Esophagus muscularis mucosa (tissue), 4 donors: Measurements from ENCODE around the gene SORCS2. TPM values are rescaled to one million over a fixed set of nuclear protein-coding genes. Genes with fewer than 3 reads are reported as not detected.

Experiments used
- DNase-seq: peaks from one replicate; pipeline ENCODE4 v3.0.0-alpha.2; 2017; ENCODE audit errors: extremely low spot score
- H3K27ac ChIP-seq, 4 donors: fragments of 200-600 bp; sonication (generic); replicated peaks in 1 of 4; 1 replicate in 3 of 4; 2 replicates in 1 of 4; pipeline ENCODE4 v1.5.1; 2016 to 2019; ENCODE audit warnings: mild to moderate bottlenecking in 1 of 4
- H3K27me3 ChIP-seq, 4 donors: fragments of 200-600 bp; sonication (generic); one replicate each; pipeline versions ENCODE4 v1.5.1 to v1.6.0; 2016 to 2019
- H3K36me3 ChIP-seq, 4 donors: fragments of 200-600 bp; sonication (generic); one replicate each; pipeline ENCODE4 v1.5.1; 2016 to 2019
- H3K4me1 ChIP-seq, 4 donors: fragments of 200-600 bp; sonication (generic); one replicate each; pipeline ENCODE4 v1.5.1; 2016 to 2019
- H3K4me3 ChIP-seq, 4 donors: fragments of 200-600 bp; sonication (generic); 1 replicate in 2 of 4; 2 replicates in 2 of 4; pipeline ENCODE4 v1.5.1; 2016 to 2019; ENCODE audit warnings: mild to moderate bottlenecking in 4 of 4, moderate library complexity in 1 of 4
- H3K9me3 ChIP-seq, 4 donors: fragments of 200-600 bp; sonication (generic); 1 replicate in 3 of 4; 2 replicates in 1 of 4; pipeline ENCODE4 v1.5.1; 2016 to 2019
- EP300 ChIP-seq: sonication (generic); formaldehyde crosslinking; IDR thresholded peaks from one replicate; pipeline ENCODE4 v1.6.1; 2017; ENCODE audit warnings: antibody characterized with exemption
- POLR2A ChIP-seq: fragments of 450-650 bp; IDR thresholded peaks from one replicate; pipeline ENCODE4 v1.6.1; 2017; ENCODE audit warnings: antibody characterized with exemption, moderate library complexity, mild to moderate bottlenecking, low read depth
- POLR2AphosphoS5 ChIP-seq, 2 donors: sonication (generic); formaldehyde crosslinking; IDR thresholded peaks; one replicate each; pipeline ENCODE4 v1.6.1; 2017; ENCODE audit warnings: antibody characterized with exemption in 2 of 2
- WGBS: methylation state at CpG from one replicate; pipeline ENCODE4 v1.1.5; 2018; 5-methylcytosine and 5-hydroxymethylcytosine counted together
- intact Hi-C: fragments of 100-400 bp; cut with DNase I; formaldehyde crosslinking; loops from one replicate; pipeline ENCODE4 v1.15.1; 2023
- total RNA-seq, 4 donors: library from RNA; depleted of rRNA; stranded (reverse); fragments of >200 nt; gene quantifications; one replicate each; pipeline versions ENCODE4 v1.1.0 to v1.2.1, GENCODE V29; 2016
- TF ChIP-seq, protein P1 (sequence below), 3 experiments: fragments of 200-600 bp in 2 of 3; fragments of 450-650 bp in 1 of 3; sonication (generic) in 2 of 3; IDR thresholded peaks; one replicate each; pipeline ENCODE4 v1.5.1; 2017 to 2019; ENCODE audit warnings: antibody characterized with exemption in 3 of 3, mild to moderate bottlenecking in 2 of 3, moderate library complexity in 1 of 3

The SORCS2 gene
- total RNA-seq, 4 donors from 2014 or later: 3.3 to 10.1 (median 4.3) TPM

DNA sequence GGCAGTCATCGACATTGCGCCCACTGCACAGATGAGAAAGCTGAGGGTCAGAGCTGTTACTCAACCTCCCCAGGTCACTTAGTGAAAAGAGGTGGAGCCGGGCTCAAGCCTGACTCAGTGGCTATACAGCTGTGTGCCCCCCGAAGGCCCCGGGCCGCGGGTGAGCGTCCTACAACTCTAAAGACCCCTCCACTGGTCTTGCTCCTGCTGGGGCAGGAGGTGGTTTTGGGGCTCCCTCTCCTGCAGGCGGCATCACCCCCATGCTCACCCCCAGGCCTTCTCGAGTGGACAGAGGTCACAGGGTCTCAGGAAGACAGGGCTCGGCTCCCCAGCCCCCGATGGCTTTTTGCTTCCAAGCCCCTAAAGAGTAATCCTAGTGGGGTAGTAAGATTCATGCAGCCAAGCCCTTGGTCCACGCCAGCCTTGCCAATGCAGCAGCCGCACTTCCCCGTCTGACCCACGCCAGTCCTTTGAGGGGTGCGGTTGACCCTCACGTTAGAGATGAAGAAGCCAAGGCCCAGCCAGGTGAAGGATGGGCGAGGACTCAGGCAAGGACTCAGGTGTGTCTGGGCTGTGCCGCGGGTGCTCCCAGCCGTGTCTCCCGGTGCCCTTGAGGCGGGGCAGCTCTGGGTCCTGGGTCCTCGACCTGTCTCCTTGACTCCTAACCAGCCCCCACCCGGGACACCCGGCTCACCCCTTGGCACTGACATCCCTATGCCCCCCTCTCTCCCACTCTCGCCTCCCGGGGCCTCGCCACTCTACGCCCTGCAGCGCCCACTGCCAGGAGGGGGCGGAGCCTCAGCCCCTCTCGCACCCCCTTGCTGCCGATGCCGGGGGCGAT is 547.0 kb downstream of the SORCS2 start:
- H3K27me3 ChIP-seq: no peaks in the 10 kb centered on the region
- 95% methylated on average over 26 of the region's 37 CpGs for WGBS
- TF ChIP-seq EP300 (no peak), POLR2AphosphoS5 (IDR thresholded peaks at IDR 0.05) (no peak), POLR2A (no peak)
- TF ChIP-seq, protein P1, sequence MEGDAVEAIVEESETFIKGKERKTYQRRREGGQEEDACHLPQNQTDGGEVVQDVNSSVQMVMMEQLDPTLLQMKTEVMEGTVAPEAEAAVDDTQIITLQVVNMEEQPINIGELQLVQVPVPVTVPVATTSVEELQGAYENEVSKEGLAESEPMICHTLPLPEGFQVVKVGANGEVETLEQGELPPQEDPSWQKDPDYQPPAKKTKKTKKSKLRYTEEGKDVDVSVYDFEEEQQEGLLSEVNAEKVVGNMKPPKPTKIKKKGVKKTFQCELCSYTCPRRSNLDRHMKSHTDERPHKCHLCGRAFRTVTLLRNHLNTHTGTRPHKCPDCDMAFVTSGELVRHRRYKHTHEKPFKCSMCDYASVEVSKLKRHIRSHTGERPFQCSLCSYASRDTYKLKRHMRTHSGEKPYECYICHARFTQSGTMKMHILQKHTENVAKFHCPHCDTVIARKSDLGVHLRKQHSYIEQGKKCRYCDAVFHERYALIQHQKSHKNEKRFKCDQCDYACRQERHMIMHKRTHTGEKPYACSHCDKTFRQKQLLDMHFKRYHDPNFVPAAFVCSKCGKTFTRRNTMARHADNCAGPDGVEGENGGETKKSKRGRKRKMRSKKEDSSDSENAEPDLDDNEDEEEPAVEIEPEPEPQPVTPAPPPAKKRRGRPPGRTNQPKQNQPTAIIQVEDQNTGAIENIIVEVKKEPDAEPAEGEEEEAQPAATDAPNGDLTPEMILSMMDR (IDR thresholded peaks at IDR 0.05): no peak
- intact Hi-C loops: no loop called here
- H3K9me3 ChIP-seq: peaks cover 0 to 4% (median 0%) of the 10 kb centered on the region in 4 donors
- no peak overlapping the region for H3K27ac ChIP-seq
- no peak overlapping the region for H3K4me3 ChIP-seq
- peaks cover 0 to 12% (median 10%) of the 10 kb centered on the region in 4 donors for H3K4me1 ChIP-seq
- peaks cover 0 to 32% (median 12%) of the 10 kb centered on the region in 4 donors for H3K36me3 ChIP-seq
- no peak for DNase-seq

DNA sequence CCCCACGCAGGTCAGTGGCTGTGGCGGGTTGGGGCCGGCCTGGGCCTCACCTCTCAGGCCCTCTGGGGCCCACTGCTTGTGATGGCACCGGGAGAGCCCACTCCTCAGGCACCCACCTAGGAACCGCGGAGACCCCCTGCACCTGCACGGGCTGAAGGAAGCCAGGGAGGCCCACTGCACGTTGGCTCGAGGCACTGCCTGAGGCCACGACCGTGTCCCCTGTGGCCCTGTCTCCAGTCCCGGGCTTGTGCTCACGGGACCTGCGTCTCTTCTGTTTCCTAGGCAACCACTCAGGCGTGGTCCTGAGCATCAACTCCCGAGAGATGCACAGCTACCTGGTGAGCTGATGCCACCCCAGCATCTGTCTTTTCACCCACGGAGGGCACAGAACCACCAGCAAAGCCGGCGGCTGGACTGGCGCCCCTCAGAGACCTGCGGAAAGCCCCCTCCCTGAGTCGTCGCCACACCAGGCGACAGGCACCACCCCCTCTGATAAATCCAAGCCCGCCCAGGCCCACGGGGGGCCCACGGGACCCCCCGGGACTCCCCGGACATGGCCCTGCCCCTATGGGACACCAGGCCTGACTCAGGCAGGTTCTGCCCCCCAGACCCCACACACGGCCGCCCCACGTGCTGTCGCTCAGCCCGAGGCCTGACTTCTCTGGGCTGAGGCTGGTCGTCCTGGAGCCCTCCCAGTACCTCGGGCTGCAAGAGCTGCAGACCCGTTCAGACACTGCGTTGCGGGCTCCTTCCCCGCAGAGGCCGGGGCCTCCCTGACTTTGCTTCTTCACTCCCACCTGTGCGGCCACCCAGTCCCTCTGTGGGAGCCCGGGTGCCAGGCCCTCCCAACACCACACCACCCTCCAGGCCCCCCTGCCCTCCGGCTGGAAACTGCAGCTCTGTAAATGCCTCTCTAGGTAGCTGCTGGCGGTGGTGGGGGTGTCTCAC is 547.9 kb downstream of the SORCS2 start:
- Histone ChIP-seq H3K36me3 (peaks cover 0 to 32% (median 12%) of the 10 kb centered on the region in 4 donors), H3K4me3 (no peak overlapping the region), H3K27me3 (no peaks in the 10 kb centered on the region), H3K27ac (no peak overlapping the region), H3K4me1 (peaks cover 0 to 12% (median 10%) of the 10 kb centered on the region in 4 donors), H3K9me3 (peaks cover 0 to 4% (median 0%) of the 10 kb centered on the region in 4 donors)
- intact Hi-C loops: no loop called here
- DNase-seq: no peak
- no peak for TF ChIP-seq POLR2AphosphoS5 (IDR thresholded peaks at IDR 0.05)
- no peak for TF ChIP-seq EP300
- TF ChIP-seq, protein P1 (IDR thresholded peaks at IDR 0.05): no peak
- no peak for TF ChIP-seq POLR2A
- WGBS: 93% methylated on average over 13 of the region's 45 CpGs

DNA sequence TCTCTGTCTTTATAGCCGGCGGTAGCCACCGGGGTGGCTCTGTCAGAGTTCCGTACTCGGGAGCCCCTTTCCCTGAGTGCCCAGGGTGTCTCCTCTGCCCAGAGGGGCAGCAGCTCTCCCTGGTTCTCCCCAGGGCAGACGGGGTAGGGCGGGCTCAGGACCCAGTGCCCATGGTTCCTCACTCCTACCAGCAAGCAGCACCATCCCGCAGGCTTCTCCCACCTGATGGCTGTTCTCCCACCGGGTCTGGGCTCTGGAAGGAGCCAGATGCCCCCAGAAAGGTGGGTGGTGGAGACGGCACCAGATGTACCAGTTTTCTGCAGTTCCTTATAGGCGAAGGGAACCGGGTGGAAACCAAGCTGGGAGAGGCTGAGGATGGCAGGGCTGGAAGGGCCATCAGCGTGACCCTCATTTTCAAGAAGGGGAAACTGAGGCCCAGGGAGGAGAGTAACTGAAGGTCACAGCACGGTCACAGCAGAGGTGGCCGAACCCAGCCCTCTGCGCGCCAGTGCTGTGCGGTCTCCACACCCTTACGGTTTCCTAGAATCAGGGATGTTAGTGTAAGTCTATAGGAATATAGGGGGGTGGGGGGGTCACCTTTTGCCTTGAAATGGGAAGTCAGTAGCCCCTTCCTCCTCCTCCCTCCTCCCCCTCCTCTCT is 548.7 kb downstream of the SORCS2 start:
- TF ChIP-seq POLR2A (no peak), POLR2AphosphoS5 (IDR thresholded peaks at IDR 0.05) (no peak), EP300 (no peak)
- TF ChIP-seq, protein P1 (IDR thresholded peaks at IDR 0.05): no peak
- 96% methylated on average over 13 of the region's 19 CpGs for WGBS
- Histone ChIP-seq H3K4me3 (no peak overlapping the region), H3K27ac (no peak overlapping the region), H3K9me3 (peaks cover 0 to 4% (median 0%) of the 10 kb centered on the region in 4 donors), H3K27me3 (no peaks in the 10 kb centered on the region), H3K36me3 (peaks cover 0 to 32% (median 12%) of the 10 kb centered on the region in 4 donors), H3K4me1 (peaks cover 0 to 12% (median 10%) of the 10 kb centered on the region in 4 donors)
- intact Hi-C loops: no loop called here
- no peak for DNase-seq

DNA sequence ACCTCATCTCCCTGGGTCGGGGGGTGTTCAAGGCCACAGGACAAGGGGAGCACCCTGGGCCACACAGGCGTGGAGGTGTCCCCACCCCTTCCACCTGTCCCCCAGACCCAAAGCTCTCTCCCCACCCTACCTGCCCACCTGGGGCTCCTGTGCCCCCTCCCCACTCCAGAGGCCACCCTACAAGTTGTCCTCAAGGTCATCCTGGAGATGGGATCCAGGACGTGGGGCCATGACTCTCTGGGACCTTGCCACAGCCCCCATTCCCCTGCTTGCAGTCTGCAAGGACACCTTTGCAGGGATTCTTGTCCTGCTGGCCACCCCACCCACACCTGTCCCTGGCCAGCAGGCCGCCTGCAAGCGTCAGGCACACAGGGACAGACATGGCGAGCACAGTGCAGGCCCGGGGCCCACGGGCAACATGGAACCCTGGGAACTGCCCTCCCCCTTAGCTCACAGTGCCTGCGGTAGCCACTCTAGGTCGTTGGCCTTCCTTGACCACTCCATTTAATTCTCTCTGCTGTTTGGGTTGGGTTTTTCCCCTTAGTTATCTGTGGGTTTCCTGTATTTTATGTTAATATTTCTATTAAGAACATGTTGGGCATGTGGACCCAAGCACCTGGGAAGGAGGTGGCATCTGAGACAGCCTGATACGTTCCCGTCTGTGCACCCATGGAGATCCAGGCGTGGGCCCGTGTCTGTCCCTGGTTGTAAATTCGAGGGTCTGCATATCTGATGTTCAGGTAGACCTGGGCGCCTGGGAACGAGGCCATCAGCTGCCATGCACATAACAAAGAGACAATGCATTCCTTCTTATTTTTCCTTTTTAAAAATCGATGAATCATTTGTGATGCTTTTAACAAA is 549.8 kb downstream of the SORCS2 start:
- intact Hi-C loops: no loop called here
- Histone ChIP-seq H3K27ac (no peak overlapping the region), H3K4me3 (no peak overlapping the region), H3K9me3 (peaks cover 0 to 4% (median 0%) of the 10 kb centered on the region in 4 donors), H3K4me1 (peaks cover 0 to 12% (median 10%) of the 10 kb centered on the region in 4 donors), H3K36me3 (peaks cover 0 to 32% (median 11%) of the 10 kb centered on the region in 4 donors), H3K27me3 (no peaks in the 10 kb centered on the region)
- TF ChIP-seq POLR2AphosphoS5 (IDR thresholded peaks at IDR 0.05) (no peak), POLR2A (no peak)
- TF ChIP-seq, protein P1 (IDR thresholded peaks at IDR 0.05): no peak
- WGBS: 91% methylated on average over 17 of the region's 18 CpGs
- no peak for DNase-seq
